C4-2B (cell line): ENCODE data around the gene SCN8A.

Experiments used
- CTCF ChIP-seq: fragments of 450-650 bp; conservative IDR thresholded peaks from 2 replicates; pipeline ENCODE4 v1.5.1; 2017; ENCODE audit warnings: mild to moderate bottlenecking
- ZFX ChIP-seq: fragments of 450-650 bp; IDR thresholded peaks from 2 replicates; pipeline ENCODE4 v1.6.1; 2017

- TF ChIP-seq CTCF, result no peak
- TF ChIP-seq ZFX, result no peak
These were observed 114.4 kb downstream of the SCN8A start for GRCh38 chr12:51705450-51705849.
